Liver (tissue), 9 donors: ENCODE results near the gene FMN2. TPM values are rescaled to one million over a fixed set of nuclear protein-coding genes. Genes with fewer than 3 reads are reported as not detected.

Experiments
- DNase-seq: peaks from one replicate; pipeline ENCODE4 v3.0.0-alpha.2; 2017; ENCODE audit warnings: low spot score
- H3K27ac ChIP-seq, 2 donors: one replicate each; pipeline ENCODE4 v1.7.0; 2013; ENCODE audit warnings: inconsistent platforms in 2 of 2, low read length in 2 of 2, control low read depth in 1 of 2, low read depth in 1 of 2, mild to moderate bottlenecking in 1 of 2
- H3K27me3 ChIP-seq, 4 donors: one replicate each; pipeline versions ENCODE4 v1.6.1 to v1.7.0; 2013; ENCODE audit warnings: low read length in 3 of 4, inconsistent platforms in 1 of 4, mild to moderate bottlenecking in 1 of 4, moderate library complexity in 1 of 4; ENCODE audit not compliant: control insufficient read depth in 4 of 4, insufficient read depth in 4 of 4
- H3K36me3 ChIP-seq, 4 donors: one replicate each; pipeline versions ENCODE4 v1.6.1 to v1.7.0; 2013; ENCODE audit warnings: low read length in 3 of 4, mild to moderate bottlenecking in 3 of 4, low read depth in 1 of 4, moderate library complexity in 1 of 4; ENCODE audit not compliant: control insufficient read depth in 4 of 4, insufficient read depth in 3 of 4
- H3K4me1 ChIP-seq, 4 donors: one replicate each; pipeline versions ENCODE4 v1.6.1 to v1.7.0; 2013; ENCODE audit warnings: low read length in 3 of 4, mild to moderate bottlenecking in 3 of 4, moderate library complexity in 1 of 4; ENCODE audit not compliant: control insufficient read depth in 4 of 4, insufficient read depth in 4 of 4
- H3K4me3 ChIP-seq, 3 donors: one replicate each; pipeline versions ENCODE4 v1.6.1 to v1.7.0; 2013; ENCODE audit warnings: low read length in 3 of 3, control low read depth in 1 of 3, low read depth in 1 of 3, mild to moderate bottlenecking in 1 of 3
- H3K9ac ChIP-seq, 2 donors: one replicate each; pipeline ENCODE4 v1.7.0; 2013; ENCODE audit warnings: low read length in 2 of 2, mild to moderate bottlenecking in 2 of 2, moderate library complexity in 2 of 2, control low read depth in 1 of 2, low read depth in 1 of 2
- H3K9me3 ChIP-seq, 4 donors: one replicate each; pipeline versions ENCODE4 v1.6.1 to v1.7.0; 2013; ENCODE audit warnings: low read length in 3 of 4; ENCODE audit not compliant: control insufficient read depth in 4 of 4
- ATF3 ChIP-seq: IDR thresholded peaks from 2 replicates; pipeline ENCODE4 v1.6.1; 2016; ENCODE audit warnings: antibody characterized with exemption
- CTCF ChIP-seq: fragments of 150-350 bp; IDR thresholded peaks from 2 replicates; pipeline ENCODE4 v1.5.1; 2017; ENCODE audit warnings: improper control_type of control experiment, low read depth, low read length; ENCODE audit not compliant: missing input control
- EGR1 ChIP-seq, 2 donors: IDR thresholded peaks; 2 replicates each; pipeline ENCODE4 v1.6.1; 2016 to 2018; ENCODE audit warnings: antibody characterized with exemption in 2 of 2, low read depth in 2 of 2
- FOXA1 ChIP-seq: IDR thresholded peaks from 2 replicates; pipeline ENCODE4 v1.6.1; 2016; ENCODE audit warnings: antibody characterized with exemption
- FOXA2 ChIP-seq: IDR thresholded peaks from 2 replicates; pipeline ENCODE4 v1.6.1; 2016; ENCODE audit warnings: antibody characterized with exemption
- GABPA ChIP-seq, 2 donors: IDR thresholded peaks in 1 of 2; conservative IDR thresholded peaks in 1 of 2; 2 replicates each; pipeline ENCODE4 v1.6.1; 2016; ENCODE audit warnings: antibody characterized with exemption in 2 of 2, mild to moderate bottlenecking in 1 of 2, moderate library complexity in 1 of 2
- HNF4A ChIP-seq, 2 donors: conservative IDR thresholded peaks; 2 replicates each; pipeline ENCODE4 v1.6.1; 2016; ENCODE audit warnings: antibody characterized with exemption in 2 of 2, mild to moderate bottlenecking in 2 of 2
- HNF4G ChIP-seq: IDR thresholded peaks from 2 replicates; pipeline ENCODE4 v1.6.1; 2016; ENCODE audit warnings: antibody characterized with exemption
- JUND ChIP-seq, 2 donors: IDR thresholded peaks; 2 replicates each; pipeline ENCODE4 v1.6.1; 2016; ENCODE audit warnings: antibody characterized with exemption in 2 of 2
- MAX ChIP-seq: IDR thresholded peaks from 2 replicates; pipeline ENCODE4 v1.6.1; 2016; ENCODE audit warnings: antibody characterized with exemption
- NR2F2 ChIP-seq: IDR thresholded peaks from 2 replicates; pipeline ENCODE4 v1.6.1; 2016; ENCODE audit warnings: antibody characterized with exemption
- RAD21 ChIP-seq, 2 donors: IDR thresholded peaks; 2 replicates each; pipeline ENCODE4 v1.6.1; 2016; ENCODE audit warnings: antibody characterized with exemption in 2 of 2, mild to moderate bottlenecking in 2 of 2
- REST ChIP-seq: IDR thresholded peaks from 2 replicates; pipeline ENCODE4 v1.6.1; 2016; ENCODE audit warnings: antibody characterized with exemption, mild to moderate bottlenecking
- RXRA ChIP-seq, 2 donors: IDR thresholded peaks; 2 replicates each; pipeline ENCODE4 v1.6.1; 2017 to 2018; ENCODE audit warnings: antibody characterized with exemption in 2 of 2, mild to moderate bottlenecking in 1 of 2
- SP1 ChIP-seq: IDR thresholded peaks from 2 replicates; pipeline ENCODE4 v1.6.1; 2018; ENCODE audit warnings: antibody characterized with exemption, mild to moderate bottlenecking
- TAF1 ChIP-seq: conservative IDR thresholded peaks from 2 replicates; pipeline ENCODE4 v1.6.1; 2016; ENCODE audit warnings: antibody characterized with exemption, mild to moderate bottlenecking
- YY1 ChIP-seq: IDR thresholded peaks from 2 replicates; pipeline ENCODE4 v1.6.1; 2016; ENCODE audit warnings: antibody characterized with exemption, mild to moderate bottlenecking
- ZBTB33 ChIP-seq: IDR thresholded peaks from 2 replicates; pipeline ENCODE4 v1.6.1; 2016; ENCODE audit warnings: antibody characterized with exemption
- WGBS: extraction: QIAGEN DNeasy Blood & Tissue Kit; methylation state at CpG from one replicate; pipeline ENCODE4 v1.1.7; 2013; 5-methylcytosine and 5-hydroxymethylcytosine counted together
- polyA plus RNA-seq, 2 donors: library from polyadenylated mRNA; stranded (reverse) in 1 of 2; unstranded in 1 of 2; fragments of 200-250 nt in 1 of 2; fragments of >200 nt in 1 of 2; fragmentation: Nextera tagmentation in 1 of 2; extraction: Ambion mirVana in 1 of 2; gene quantifications; one replicate each; pipeline versions ENCODE4 v1.2.1 to v1.2.3, GENCODE V29; 2013 to 2015
- total RNA-seq, 2 donors: library from RNA; depleted of rRNA; stranded (reverse); fragments of >200 nt; gene quantifications; one replicate each; pipeline ENCODE4 v1.2.3, GENCODE V29; 2014
- donor health status: healthy.
- donor health status: healthy.
- donor health status: healthy.
- donor health status: healthy.
- donor health status: healthy.

FMN2 gene
- total and polyA plus RNA-seq, 4 donors: 0.17 TPM; not detected in 3

- no peak overlapping the region for H3K4me3 ChIP-seq
- TF ChIP-seq HNF4A (conservative IDR thresholded peaks at IDR 0.05): no peak
- no peak for TF ChIP-seq EGR1 (IDR thresholded peaks at IDR 0.05; ENCODE audit: low read depth in 2 of 2)
- TF ChIP-seq FOXA2: no peak
- TF ChIP-seq GABPA (IDR thresholded peaks at IDR 0.05 in 1 of 2, conservative IDR thresholded peaks at IDR 0.05 in 1 of 2): no peak
- no peak for TF ChIP-seq RXRA (IDR thresholded peaks at IDR 0.05)
- no peak for TF ChIP-seq SP1
- no peak for TF ChIP-seq CTCF
- TF ChIP-seq NR2F2: no peak
- TF ChIP-seq ATF3: no peak
- no peak for TF ChIP-seq YY1
- no peak for TF ChIP-seq MAX
- no peak for TF ChIP-seq FOXA1
- TF ChIP-seq ZBTB33: no peak
- no peak for TF ChIP-seq REST
- no peak for TF ChIP-seq RAD21 (IDR thresholded peaks at IDR 0.05)
- no peak for TF ChIP-seq TAF1
- TF ChIP-seq HNF4G: no peak
- TF ChIP-seq JUND (IDR thresholded peaks at IDR 0.05): no peak
- H3K27me3 ChIP-seq: no peaks in the 10 kb centered on the region
- DNase-seq: no peak
- no peaks in the 10 kb centered on the region for H3K4me1 ChIP-seq
- 69% methylated on average over 2 of the region's 2 CpGs for WGBS
- no peaks in the 10 kb centered on the region for H3K36me3 ChIP-seq
- H3K9me3 ChIP-seq: no peaks in the 10 kb centered on the region
- no peak overlapping the region for H3K27ac ChIP-seq
- H3K9ac ChIP-seq: no peak overlapping the region
Measured at GRCh38 chr1:240391660-240392260, 300.1 kb downstream of the FMN2 start.
